Breast epithelium (tissue), 3 donors: ENCODE measurements around the gene TCN2.

Source experiments
- POLR2A ChIP-seq: fragments of 450-650 bp; IDR thresholded peaks from one replicate; pipeline ENCODE4 v1.6.1; 2016; ENCODE audit warnings: antibody characterized with exemption, mild to moderate bottlenecking, moderate library complexity
- TF ChIP-seq, protein P1 (sequence below), 3 donors: fragments of 450-650 bp; IDR thresholded peaks; one replicate each; pipeline ENCODE4 v1.5.1; 2016 to 2017; ENCODE audit warnings: antibody characterized with exemption in 3 of 3, mild to moderate bottlenecking in 3 of 3, moderate library complexity in 3 of 3

GRCh38 chr22:30607939-30608338, 965 bp downstream of the TCN2 start:
- TF ChIP-seq, protein P1, sequence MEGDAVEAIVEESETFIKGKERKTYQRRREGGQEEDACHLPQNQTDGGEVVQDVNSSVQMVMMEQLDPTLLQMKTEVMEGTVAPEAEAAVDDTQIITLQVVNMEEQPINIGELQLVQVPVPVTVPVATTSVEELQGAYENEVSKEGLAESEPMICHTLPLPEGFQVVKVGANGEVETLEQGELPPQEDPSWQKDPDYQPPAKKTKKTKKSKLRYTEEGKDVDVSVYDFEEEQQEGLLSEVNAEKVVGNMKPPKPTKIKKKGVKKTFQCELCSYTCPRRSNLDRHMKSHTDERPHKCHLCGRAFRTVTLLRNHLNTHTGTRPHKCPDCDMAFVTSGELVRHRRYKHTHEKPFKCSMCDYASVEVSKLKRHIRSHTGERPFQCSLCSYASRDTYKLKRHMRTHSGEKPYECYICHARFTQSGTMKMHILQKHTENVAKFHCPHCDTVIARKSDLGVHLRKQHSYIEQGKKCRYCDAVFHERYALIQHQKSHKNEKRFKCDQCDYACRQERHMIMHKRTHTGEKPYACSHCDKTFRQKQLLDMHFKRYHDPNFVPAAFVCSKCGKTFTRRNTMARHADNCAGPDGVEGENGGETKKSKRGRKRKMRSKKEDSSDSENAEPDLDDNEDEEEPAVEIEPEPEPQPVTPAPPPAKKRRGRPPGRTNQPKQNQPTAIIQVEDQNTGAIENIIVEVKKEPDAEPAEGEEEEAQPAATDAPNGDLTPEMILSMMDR (IDR thresholded peaks at IDR 0.05): no peak
- TF ChIP-seq POLR2A: no peak
